Adrenal gland (tissue), 5 donors: ENCODE measurements around the gene SPOCK1.

ENCODE experiments used
- POLR2A ChIP-seq, 2 donors: fragments of 450-650 bp; IDR thresholded peaks; one replicate each; pipeline ENCODE4 v1.6.1; 2017; ENCODE audit warnings: antibody characterized with exemption in 2 of 2, mild to moderate bottlenecking in 2 of 2, moderate library complexity in 1 of 2
- TF ChIP-seq, protein P1 (sequence below), 6 experiments: fragments of 450-650 bp in 4 of 6; fragments of 200-600 bp in 2 of 6; sonication (generic) in 1 of 6; IDR thresholded peaks; 1 replicate in 5 of 6; 2 replicates in 1 of 6; pipeline versions ENCODE4 v1.5.1 to v1.8.0; 2016 to 2021; ENCODE audit warnings: antibody characterized with exemption in 6 of 6, mild to moderate bottlenecking in 2 of 6, moderate library complexity in 1 of 6
- donor health status: DM: no; HTN: no; CAD: no.

DNA sequence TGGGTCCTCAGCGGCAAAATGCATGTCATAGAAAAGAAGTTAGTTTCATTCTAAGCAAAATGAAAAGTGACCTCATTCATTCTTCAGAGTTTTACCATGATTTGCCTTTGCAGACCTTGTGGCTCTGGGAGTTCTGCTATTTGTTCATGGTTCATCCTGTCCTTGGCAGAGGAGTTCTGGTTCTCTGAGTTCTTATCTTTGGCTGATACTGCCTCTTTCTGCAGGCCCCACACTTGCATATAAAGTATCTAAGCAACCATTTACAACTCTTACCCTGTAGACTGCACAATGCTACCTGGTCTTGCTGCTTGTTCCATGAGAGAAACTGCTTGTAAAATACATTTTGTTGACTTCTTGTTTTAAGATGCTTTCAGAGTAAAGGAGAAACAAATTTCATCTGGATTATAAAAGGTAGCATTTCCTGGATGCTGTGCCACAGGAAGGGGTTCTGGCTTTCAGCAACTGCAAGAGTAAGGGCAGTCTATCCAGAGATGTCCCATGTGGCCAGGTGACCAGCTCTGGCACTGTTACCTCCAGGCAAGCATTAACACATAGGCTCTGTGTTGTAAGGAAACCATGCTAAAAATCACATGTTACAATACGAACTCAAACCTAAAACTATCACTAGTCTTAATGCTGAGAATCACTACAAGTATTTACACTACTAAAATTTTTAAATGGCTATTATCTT lies 513.2 kb downstream of the SPOCK1 start:
- TF ChIP-seq, protein P1, sequence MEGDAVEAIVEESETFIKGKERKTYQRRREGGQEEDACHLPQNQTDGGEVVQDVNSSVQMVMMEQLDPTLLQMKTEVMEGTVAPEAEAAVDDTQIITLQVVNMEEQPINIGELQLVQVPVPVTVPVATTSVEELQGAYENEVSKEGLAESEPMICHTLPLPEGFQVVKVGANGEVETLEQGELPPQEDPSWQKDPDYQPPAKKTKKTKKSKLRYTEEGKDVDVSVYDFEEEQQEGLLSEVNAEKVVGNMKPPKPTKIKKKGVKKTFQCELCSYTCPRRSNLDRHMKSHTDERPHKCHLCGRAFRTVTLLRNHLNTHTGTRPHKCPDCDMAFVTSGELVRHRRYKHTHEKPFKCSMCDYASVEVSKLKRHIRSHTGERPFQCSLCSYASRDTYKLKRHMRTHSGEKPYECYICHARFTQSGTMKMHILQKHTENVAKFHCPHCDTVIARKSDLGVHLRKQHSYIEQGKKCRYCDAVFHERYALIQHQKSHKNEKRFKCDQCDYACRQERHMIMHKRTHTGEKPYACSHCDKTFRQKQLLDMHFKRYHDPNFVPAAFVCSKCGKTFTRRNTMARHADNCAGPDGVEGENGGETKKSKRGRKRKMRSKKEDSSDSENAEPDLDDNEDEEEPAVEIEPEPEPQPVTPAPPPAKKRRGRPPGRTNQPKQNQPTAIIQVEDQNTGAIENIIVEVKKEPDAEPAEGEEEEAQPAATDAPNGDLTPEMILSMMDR (IDR thresholded peaks at IDR 0.05): no peak
- no peak for TF ChIP-seq POLR2A (IDR thresholded peaks at IDR 0.05)
